GM12865 (cell line): Measurements from ENCODE around the gene DCPS.
"Not testable (repeated sequence)": the region's sequence is repeated elsewhere in the genome, so short reads cannot be mapped to it uniquely, and the experiment has no call there.

Source experiments
- DNase-seq: peaks from one replicate; pipeline ENCODE4 v3.0.0; 2010; ENCODE audit warnings: low read depth
- H3K4me3 ChIP-seq: 2 replicates; pipeline ENCODE4 v1.5.1; 2011; ENCODE audit warnings: mild to moderate bottlenecking, low read depth, low read length, control low read depth
- TF ChIP-seq, protein P1 (sequence below): IDR thresholded peaks from 2 replicates; pipeline ENCODE4 v1.5.1; 2011; ENCODE audit warnings: low read length, control low read depth, low read depth, inconsistent platforms; ENCODE audit not compliant: insufficient read depth; ENCODE audit errors: missing control alignments

DCPS gene

GRCh38 chr11:126304457-126305075 lies 706 bp downstream of the DCPS start:
- H3K4me3 ChIP-seq: peak overlapping the region; percentile 99
- peak; percentile 60 for DNase-seq
- TF ChIP-seq, protein P1, sequence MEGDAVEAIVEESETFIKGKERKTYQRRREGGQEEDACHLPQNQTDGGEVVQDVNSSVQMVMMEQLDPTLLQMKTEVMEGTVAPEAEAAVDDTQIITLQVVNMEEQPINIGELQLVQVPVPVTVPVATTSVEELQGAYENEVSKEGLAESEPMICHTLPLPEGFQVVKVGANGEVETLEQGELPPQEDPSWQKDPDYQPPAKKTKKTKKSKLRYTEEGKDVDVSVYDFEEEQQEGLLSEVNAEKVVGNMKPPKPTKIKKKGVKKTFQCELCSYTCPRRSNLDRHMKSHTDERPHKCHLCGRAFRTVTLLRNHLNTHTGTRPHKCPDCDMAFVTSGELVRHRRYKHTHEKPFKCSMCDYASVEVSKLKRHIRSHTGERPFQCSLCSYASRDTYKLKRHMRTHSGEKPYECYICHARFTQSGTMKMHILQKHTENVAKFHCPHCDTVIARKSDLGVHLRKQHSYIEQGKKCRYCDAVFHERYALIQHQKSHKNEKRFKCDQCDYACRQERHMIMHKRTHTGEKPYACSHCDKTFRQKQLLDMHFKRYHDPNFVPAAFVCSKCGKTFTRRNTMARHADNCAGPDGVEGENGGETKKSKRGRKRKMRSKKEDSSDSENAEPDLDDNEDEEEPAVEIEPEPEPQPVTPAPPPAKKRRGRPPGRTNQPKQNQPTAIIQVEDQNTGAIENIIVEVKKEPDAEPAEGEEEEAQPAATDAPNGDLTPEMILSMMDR: no peak

DNA sequence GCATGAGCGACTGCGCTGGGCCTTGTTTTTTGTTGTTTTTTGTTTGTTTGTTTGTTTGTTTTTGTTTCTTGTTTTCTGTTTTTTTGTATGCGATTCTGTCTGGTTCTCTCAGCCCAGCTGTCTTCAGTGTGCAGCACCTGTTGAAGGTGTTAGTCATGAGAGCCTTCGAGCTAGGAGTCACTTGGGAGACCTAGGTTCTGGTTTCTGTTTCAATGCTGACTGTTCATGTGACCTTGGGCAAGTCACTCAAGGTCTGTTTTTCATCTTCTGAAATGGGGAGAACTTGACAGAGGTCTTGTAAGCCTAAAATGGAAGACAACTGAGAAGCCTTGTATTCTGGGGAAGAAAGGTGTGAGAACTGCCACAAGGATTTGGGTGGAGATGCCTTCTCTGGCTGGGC lies 1.8 kb downstream of the DCPS start:
- H3K4me3 ChIP-seq: no peak overlapping the region
- TF ChIP-seq, protein P1: no peak
- DNase-seq: peak; percentile 90

DNA sequence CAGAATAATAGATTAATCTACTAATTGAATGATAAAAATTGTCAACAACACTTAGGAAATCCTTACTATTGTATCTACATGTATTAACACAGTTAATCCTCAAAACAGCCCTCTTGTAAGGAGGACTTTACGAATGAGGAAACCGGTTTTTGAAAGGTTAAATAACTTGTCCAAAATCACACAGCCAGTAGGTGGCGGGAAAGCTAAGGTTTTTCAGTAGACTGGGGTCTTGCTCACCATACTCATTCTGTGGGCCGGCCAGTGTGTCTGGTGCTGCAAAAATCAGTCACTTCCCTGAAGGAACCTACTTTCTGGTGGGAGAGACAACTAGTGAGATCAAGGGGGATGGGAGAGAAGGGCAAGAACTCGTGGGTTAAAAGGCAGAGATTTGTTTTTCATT lies 3.8 kb downstream of the DCPS start:
- TF ChIP-seq, protein P1: peak; percentile 38
- H3K4me3 ChIP-seq: no peak overlapping the region
- DNase-seq: peak; percentile 61

GRCh38 chr11:126308271-126308671 lies 4.4 kb downstream of the DCPS start:
- no peak overlapping the region for H3K4me3 ChIP-seq
- TF ChIP-seq, protein P1: no peak
- no peak for DNase-seq

GRCh38 chr11:126308771-126309170 lies 4.9 kb downstream of the DCPS start:
- not testable (repeated sequence) for DNase-seq, H3K4me3 ChIP-seq

- TF ChIP-seq, protein P1: peak; percentile 84
- H3K4me3 ChIP-seq: no peak overlapping the region
- DNase-seq: peak; percentile 83
Measured at GRCh38 chr11:126310200-126310991, 6.5 kb downstream of the DCPS start.

DNA sequence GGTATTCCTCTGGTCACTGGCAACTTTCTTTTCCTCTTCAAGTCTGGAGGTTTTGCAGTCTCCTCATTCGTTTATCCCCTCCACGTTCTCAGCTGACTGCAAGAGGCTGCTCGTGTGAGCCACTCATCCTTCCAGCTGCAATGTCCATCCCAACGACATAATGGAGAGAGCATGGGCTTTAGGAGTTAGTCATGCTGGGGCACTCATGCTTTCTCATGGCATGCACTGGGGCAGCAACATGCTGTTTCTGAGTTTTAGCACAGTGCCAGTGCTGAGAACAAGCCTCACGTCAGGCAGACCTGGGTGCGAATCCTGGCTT lies 7.1 kb downstream of the DCPS start:
- no peak overlapping the region for H3K4me3 ChIP-seq
- no peak for DNase-seq
- TF ChIP-seq, protein P1: no peak
